ENCODE measurements around the gene RHOC.
"Not testable (repeated sequence)": the region's sequence is repeated elsewhere in the genome, so short reads cannot be mapped to it uniquely, and the experiment has no call there.

Gene RHOC
- total RNA-seq: 3.0 to 6.1 reads per million in 2 experiments

DNA sequence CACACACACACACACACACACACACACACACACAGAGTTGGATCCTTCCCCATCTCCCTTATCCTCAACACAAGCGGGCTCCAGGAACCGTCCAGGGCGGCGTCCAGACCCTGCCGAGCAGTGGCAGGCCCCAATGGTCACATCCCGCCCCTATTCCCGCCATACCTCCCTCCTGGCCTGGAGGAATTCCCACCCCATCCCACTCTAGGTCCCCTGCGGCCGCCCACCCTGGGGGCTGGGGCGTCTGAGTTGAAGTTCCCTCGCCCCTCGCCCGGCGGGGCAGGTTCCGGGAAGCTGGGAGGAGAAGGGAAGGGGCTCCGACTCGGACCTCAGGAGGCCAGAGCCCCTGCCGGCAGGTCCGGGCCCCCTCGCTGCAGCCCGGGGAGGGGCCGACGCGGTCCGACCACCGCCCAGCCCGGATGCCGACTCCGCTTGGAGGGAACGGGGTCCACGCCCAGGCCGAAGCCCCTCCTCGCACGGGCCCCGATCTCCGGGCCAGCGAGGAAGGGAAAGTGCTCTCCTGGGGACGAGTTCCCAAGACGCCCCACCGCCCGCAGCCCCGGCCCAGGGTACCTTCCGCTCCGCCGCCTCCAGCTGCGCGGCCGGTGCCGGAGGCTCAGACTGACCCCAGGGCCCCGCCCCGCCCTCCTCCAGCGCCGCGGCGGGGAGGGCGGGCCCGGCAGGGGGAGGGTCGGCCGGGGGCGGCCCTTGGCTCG is at the start of gene RHOC:
TSS of gene RHOC (minus strand) at position 623 of the 716 bp plus-strand sequence. CDS start 3,328 bp downstream, outside the sequence.
- no peak for DNase-seq (ENCODE audit: low read depth)

GRCh38 chr1:112754116-112754628 is 47.2 kb upstream of the RHOC start:
- DNase-seq (ENCODE audit: low read depth): no peak

DNA sequence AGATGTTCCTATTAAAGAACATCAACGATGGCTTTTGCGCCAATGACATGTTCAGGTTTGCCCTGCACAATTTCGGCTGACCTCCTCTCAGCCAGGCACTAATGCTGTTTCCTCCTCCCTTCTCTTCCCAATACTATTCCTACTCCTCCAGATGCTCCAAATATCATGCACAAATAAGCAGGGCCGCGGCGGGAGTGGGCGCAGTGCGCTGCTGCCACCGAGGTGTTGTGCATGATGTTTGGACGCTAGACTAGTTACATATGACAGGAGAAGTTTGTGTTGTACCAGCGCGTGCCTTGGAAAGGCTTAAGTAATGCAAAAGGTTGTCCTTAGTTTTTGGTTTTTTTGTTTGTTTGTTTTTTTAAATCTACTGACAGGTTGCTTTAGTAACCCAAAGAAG is 41.5 kb upstream of the RHOC start:
- DNase-seq (ENCODE audit: low read depth): no peak

DNA sequence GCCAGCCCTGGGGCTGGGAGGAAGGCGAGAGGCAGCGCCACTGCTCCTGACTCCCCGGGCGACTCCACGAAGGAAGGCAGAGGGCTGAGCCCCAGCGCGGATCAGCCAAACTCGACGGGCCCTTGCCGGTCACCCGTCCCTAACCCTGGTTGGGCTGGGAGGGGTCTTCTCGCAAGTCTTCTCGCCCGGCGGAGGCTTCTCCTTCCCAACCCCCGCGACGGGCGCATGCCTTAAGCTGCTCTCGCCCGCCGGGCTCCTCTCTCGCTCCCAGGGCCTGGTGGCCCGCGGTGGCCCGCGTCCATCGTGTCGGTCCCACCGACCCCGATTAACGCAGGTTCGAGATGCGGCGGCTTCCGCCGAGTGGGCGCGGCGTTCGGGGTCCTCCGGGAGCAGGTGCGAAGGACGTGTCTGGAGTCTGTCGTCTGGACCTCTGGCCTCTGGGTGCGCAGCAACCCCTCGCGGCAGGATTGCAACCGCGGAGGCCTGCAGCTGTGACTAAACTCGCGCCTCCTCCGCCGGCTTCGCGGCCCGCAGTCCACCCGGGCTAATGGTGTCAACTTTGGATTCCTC is 37.2 kb upstream of the RHOC start:
- DNase-seq (ENCODE audit: low read depth): no peak

- no peak for DNase-seq (ENCODE audit: low read depth)
These were observed 36.5 kb upstream of the RHOC start for GRCh38 chr1:112743174-112744008.

DNA sequence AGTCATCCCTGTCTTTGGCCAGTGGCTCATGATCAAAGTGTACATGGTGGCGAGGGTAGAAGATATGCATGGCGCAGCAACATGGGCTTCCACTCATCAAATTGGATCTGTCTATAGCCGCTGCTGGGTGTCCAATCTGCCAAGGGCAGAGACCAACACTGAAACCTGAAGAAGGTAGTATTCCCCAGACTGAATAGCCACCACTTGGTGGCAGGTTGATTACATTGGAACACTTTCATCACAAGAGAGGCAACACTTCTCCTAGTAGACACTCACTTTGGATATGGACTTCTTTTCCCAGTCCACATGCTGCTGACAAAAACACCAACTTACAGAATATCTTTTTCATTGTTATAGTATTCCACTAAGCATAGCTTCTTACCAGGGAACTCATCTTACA is 30.6 kb upstream of the RHOC start:
- DNase-seq (ENCODE audit: low read depth): no peak

- no peak for DNase-seq (ENCODE audit: low read depth)
These were observed 28.8 kb upstream of the RHOC start for GRCh38 chr1:112735752-112736151.

GRCh38 chr1:112731451-112731850 is 24.5 kb upstream of the RHOC start:
- DNase-seq (ENCODE audit: low read depth): no peak

DNA sequence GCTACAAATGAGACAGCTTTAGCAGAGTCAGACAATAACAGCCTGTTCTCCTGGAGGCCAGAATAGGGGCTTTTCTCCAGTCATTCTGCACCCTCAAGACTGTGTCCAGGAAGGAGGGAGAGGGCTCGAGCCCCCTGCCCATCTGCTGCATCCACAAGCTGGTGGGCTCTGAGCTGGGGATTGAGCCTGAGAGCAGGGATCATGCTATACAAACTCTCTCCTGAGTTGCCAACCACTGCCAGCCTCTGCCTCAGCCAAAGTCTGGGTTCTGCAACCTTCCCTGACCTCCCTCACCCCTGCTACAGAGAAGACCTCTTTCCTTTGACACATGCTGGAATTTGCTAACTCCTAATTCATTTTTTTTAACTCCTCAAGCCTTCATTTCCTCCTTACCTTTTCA is 23.0 kb upstream of the RHOC start:
- DNase-seq (ENCODE audit: low read depth): no peak

DNA sequence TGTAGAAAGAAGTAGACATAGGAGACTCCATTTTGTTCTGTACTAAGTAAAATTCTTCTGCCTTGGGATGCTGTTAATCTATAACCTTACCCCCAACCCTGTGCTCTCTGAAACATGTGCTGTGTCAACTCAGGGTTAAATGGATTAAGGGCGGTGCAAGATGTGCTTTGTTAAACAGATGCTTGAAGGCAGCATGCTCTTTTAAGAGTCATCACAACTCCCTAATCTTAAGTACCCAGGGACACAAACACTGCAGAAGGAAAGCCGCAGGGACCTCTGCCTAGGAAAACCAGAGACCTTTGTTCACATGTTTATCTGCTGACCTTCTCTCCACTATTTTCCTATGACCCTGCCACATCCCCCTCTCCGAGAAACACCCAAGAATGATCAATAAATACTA is 22.1 kb upstream of the RHOC start:
- not testable (repeated sequence) for DNase-seq (ENCODE audit: low read depth)

DNA sequence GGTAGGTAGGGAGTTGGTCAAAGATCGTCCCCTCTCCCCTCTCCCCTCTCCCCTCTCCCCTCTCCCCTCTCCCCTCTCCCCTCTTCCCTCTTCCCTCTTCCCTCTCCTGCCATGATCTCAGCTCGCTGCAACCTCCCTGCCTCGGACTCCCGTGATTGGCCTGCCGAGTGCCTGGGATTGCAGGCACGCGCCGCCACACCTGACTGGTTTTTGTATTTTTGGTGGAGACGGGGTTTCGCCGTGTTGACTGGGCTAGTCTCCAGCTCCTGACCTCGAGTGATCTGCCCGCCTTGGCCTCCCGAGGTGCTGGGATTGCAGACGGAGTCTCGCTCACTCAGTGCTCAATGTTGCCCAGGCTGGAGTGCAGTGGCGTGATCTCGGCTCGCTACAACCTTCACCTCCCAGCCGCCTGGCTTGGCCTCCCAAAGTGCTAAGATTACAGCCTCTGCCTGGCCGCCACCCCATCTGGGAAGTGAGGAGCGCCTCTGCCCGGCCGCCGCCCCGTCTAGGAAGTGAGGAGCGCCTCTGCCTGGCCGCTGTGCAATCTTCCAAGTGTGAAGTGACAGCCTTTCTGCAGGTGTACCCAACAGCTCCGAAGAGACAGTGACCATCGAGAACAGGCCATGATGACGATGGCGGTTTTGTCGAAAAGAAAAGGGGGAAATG is 21.5 kb upstream of the RHOC start:
- DNase-seq (ENCODE audit: low read depth): not testable (repeated sequence)

DNA sequence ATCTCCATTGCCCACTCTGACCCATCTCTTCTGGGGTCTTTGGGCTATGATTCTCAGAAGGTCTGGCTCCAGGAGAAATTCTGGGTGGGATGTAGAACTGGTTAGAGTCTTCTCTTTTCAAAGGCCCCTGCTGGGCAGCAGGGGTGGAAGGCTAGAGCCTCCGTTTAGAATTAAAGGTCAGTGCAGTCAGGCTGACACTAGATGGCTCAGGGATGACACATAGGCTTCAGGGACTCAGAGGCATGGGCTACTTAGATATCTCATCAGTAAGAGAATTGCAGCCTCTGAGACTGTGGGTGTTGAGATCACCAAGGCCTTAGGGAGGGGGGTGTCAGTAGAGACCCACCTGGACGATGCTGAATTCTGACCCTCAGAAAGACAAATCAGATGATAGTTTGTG is 20.8 kb upstream of the RHOC start:
- no peak for DNase-seq (ENCODE audit: low read depth)

DNA sequence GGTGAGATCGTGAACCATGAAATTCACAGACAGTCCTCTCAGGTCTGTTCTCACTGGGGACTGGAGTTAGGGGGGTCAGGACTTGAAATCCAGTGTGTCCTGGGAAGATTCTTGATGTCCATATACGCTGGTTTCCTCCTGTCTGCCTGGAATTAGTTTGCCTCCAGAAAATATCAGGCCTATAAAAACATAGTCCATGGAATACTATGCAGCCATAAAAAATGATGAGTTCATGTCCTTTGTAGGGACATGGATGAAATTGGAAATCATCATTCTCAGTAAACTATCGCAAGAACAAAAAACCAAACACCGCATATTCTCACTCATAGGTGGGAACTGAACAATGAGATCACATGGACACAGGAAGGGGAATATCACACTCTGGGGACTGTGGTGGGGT is 17.3 kb upstream of the RHOC start:
- not testable (repeated sequence) for DNase-seq (ENCODE audit: low read depth)

DNA sequence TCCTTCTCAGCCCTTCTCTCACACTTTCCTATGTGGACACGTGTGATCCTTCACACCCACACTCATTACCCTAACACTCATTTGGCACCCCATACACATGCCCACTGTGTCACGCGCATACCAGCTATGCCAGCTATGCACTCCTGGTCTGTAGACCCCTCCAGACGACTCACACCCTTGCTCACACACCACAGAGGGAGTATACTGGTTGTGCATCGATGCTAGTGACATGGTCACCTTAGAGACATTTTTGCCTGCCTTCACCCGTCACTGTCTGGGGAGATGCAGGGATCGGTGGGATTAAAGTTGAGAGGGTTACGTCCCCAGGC is 16.5 kb upstream of the RHOC start:
- no peak for DNase-seq (ENCODE audit: low read depth)

DNA sequence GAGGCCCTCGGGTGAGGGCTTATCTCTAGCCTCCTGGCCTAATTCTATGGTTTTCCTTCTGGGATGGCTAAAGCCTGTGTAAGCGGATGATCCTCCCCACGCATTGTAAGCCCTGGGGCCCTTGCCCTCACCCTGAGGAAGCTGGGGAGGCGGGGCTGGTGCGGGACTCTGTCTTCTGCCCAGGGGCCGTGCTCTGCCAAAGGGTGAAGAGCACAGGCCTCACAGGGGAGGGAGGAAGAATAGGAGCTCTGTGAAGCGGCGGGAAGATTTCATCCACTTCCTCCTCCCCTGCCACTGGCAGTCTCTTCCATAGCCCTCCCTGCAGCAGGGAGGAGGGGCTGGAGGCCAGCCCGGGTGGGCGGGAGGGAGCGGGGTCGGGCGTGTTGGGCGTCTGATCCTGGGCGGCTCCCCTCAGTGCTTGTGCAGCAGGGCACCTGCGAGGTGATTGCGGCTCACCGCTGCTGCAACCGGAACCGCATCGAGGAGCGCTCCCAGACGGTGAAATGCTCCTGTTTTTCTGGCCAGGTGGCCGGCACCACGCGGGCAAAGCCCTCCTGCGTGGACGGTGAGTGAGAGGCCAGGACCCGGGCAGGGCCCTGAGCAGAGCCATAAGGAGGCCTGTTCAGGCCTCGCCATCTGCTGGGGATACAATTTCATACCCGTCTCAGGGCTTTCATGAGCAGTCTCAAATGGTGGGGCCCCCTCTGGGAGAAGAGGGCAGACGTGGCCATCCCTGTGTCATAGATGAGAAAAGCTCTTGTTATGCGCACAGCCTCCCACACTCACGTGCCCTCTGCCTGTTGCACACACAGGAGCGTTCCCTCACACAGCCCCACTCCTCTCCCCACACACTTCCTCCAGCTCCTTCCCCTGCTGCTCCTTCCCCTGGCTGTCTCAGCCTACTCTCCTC is 15.9 kb upstream of the RHOC start:
- DNase-seq (ENCODE audit: low read depth): no peak

GRCh38 chr1:112721966-112722524 is 15.1 kb upstream of the RHOC start:
- DNase-seq (ENCODE audit: low read depth): no peak

DNA sequence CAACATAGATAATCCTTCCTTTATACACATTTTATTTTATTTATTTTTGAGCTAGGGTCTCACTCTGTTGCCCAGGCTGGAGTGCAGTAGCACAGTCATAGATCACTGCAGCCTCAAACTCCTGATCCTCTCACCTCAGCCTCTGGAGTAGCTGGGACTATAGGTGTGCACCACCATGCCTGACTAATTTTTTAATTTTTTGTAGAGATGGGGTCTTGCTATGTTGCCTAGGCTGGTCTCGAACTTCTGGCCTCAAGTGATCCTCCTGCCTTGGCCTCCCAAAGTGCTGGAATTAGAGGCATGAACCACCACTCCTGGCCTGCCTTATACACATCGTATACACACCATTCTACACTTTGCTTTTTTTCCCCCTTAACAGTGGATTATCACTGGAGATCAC is 14.4 kb upstream of the RHOC start:
- not testable (repeated sequence) for DNase-seq (ENCODE audit: low read depth)

DNA sequence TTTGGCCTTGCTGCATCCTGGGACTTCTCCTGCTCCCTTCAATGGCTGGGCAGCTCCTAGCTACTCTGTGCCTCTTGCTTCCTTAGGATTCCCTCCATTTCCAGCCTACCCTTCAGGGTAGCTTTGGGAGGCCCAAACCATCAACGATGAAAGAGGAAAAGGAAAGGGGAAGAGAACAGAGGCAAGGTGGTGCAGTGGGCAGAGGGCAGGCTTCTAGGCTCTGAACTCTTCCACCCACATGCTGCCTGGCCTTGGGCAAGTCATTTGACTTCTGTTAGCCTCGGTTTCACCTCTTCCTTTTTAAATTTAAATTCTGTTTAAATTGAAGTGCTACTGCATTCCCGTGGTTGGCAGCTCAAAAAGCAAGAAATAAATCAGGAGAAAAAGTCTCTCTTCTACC is 13.9 kb upstream of the RHOC start:
- no peak for DNase-seq (ENCODE audit: low read depth)

GRCh38 chr1:112719706-112720105 is 12.8 kb upstream of the RHOC start:
- no peak for DNase-seq (ENCODE audit: low read depth)

- DNase-seq (ENCODE audit: low read depth): peak; percentile 56
These were observed 11.9 kb upstream of the RHOC start for GRCh38 chr1:112718691-112719418.

Measured in T follicular helper cell (primary cell).